ENCODE results near the gene CLPTM1. TPM values are rescaled to one million over a fixed set of nuclear protein-coding genes. Genes with fewer than 3 reads are reported as not detected.
"Not testable (repeated sequence)": the region's sequence is repeated elsewhere in the genome, so short reads cannot be mapped to it uniquely, and the experiment has no call there.

The CLPTM1 gene
- total and polyA plus RNA-seq, 9 of the 15 experiments (the other 6 are each of a cell fraction or from before 2014, with no cell fraction given) = 0.37 to 96.0 (median 27.5) TPM

DNA sequence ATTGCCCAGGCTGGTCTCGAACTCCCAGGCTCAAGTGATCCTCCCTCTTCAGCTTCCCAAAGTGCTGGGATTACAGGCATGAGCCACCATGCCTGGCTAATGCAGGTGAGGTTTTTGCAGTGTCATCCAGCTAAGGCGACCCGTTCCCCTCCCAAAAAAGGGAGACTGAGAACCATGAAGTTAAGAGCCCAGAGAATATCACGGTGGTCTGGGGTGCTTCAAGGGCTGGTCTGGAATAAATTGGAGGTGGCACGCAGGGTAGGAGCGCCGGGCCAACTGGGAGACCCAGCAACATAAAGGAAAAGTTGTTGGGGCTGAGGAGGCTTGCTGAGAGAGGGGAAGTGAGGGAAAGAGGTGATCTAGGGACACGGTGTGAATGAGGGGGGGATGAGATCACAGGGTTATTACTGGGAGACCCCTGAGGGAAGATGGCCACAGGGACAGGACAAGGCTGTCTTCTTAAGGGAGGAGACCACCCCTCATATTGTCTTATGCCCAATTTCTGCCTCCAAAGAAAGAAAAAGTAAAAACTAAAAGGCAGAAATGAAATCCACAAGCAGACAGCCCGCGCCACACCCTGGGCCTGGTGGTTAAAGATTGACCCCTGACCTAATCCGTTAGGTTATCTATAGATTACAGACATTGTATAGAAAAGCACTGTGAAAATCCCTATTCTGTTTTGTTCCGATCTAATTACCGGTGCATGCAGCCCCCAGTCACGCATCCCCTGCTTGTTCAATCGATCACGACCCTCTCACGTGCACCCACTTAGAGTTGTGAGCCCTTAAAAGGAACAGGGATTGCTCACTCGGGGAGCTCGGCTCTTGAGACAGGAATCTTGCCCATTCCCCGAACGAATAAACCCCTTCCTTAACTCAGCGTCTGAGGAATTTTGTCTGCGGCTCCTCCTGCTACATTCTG lies 41.4 kb upstream of the CLPTM1 start (continued):
- peak; percentile 67; the same call in 1 of the 2 replicates for TF ChIP-seq ZNF644 (tag; IDR thresholded peaks at IDR 0.05; ENCODE audit: low read depth)
- TF ChIP-seq, protein P1, sequence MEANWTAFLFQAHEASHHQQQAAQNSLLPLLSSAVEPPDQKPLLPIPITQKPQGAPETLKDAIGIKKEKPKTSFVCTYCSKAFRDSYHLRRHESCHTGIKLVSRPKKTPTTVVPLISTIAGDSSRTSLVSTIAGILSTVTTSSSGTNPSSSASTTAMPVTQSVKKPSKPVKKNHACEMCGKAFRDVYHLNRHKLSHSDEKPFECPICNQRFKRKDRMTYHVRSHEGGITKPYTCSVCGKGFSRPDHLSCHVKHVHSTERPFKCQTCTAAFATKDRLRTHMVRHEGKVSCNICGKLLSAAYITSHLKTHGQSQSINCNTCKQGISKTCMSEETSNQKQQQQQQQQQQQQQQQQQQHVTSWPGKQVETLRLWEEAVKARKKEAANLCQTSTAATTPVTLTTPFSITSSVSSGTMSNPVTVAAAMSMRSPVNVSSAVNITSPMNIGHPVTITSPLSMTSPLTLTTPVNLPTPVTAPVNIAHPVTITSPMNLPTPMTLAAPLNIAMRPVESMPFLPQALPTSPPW (CRISPR knock-in tag; IDR thresholded peaks at IDR 0.05) = peak; percentile 47

DNA sequence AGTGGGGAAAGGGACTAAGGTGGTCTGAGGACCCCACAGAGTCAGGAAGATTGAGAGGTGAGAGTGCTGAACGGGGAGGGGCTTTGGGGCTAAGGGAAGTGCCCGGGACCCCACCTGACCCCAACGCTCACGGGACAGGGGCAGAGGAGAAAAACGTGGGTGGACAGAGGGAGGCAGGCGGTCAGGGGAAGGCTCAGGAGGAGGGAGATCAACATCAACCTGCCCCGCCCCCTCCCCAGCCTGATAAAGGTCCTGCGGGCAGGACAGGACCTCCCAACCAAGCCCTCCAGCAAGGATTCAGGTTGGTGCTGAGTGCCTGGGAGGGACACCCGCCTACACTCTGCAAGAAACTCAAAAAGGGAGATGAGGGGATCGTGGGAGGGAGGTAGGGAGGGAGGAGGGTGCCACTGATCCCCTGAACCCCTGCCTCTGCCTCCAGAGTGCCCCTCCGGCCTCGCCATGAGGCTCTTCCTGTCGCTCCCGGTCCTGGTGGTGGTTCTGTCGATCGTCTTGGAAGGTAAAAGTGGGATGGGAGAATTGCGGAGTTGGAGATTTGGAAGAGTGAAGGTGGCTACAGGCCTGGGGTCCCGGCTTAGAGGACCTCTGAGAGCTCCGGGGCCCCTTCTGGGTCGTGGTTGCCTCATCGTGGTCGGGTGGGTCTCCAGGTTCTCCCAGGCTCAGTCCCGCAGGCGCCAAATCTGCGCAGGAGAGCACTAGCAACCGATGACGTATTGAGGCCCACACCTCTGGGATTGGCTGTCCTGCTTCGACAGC lies 40.6 kb upstream of the CLPTM1 start, which contains the start of gene APOC1:
Gene APOC1, plus strand, starts transcription at position 176 of the 774 bp plus-strand sequence. Its CDS starts 284 bp downstream, at position 460.
- H3K36me3 ChIP-seq (ENCODE audit: control insufficient read depth, insufficient read depth, low read length) = peaks cover 14% of the 10 kb centered on the region; the same call in 1 of the 3 replicates
- peak within 1 kb of the TSS; percentile 98 for H2AFZ ChIP-seq (ENCODE audit: low read depth, low read length)
- H3K9me3 ChIP-seq (replicated peaks; ENCODE audit: control insufficient read depth, insufficient read depth, low read depth, low read length); H3K27me3 ChIP-seq (ENCODE audit: control insufficient read depth in 2 of 2, insufficient read depth in 2 of 2, low read length in 2 of 2); H3K79me2 ChIP-seq (ENCODE audit: control insufficient read depth, insufficient read depth, low read length); H3K9me1 ChIP-seq (ENCODE audit: control insufficient read depth, insufficient read depth, low read length); H4K20me1 ChIP-seq (replicated peaks; ENCODE audit: control insufficient read depth, insufficient read depth, low read length): not testable (repeated sequence)
- peak; percentile 79 to 92 (median 86) for DNase-seq (ENCODE audit: extremely low read depth in 1 of 4, low spot score in 3 of 4)
- peak; percentile 92 for ATAC-seq
- H3K4me2 ChIP-seq (ENCODE audit: insufficient read depth, low read length) = peak within 1 kb of the TSS; percentile 67
- in situ Hi-C loops (cut with MboI) (loop anchor here (5.0 kb wide), 1 partner anchor 38 kb away; no protein-coding TSS in a partner anchor), intact Hi-C loops (cut with micrococcal nuclease) (loop anchor here (2.0 kb wide), 1 partner anchor 24 kb away; the partner anchor contains the start of gene TOMM40)
- H3K4me3 ChIP-seq = peak within 1 kb of the TSS; percentile 43
- CTCF ChIA-PET (ENCODE audit: low intra/inter-chr PET ratio) = interaction anchor here (1.0 kb wide), 1 partner anchor 37 kb away, joined by 3 read pairs; no protein-coding TSS in a partner anchor
- under 1% methylated on average over 19 of the region's 28 CpGs for WGBS (ENCODE audit: insufficient coverage, low coverage, missing lambda C conversion rate)
- H3K4me1 ChIP-seq (replicated peaks in 1 of 2; ENCODE audit: control insufficient read depth in 2 of 2, insufficient read depth in 2 of 2, low read length in 2 of 2) = peaks cover 35 to 66% of the 10 kb centered on the region in 2 experiments
- peak within 1 kb of the TSS; percentile 85 to 92 for H3K9ac ChIP-seq (ENCODE audit: insufficient read depth in 1 of 2, low read depth in 2 of 2, low read length in 2 of 2)
- peak; percentile 80 for FAIRE-seq
- POLR2A ChIA-PET = interaction anchor here (0.6 to 2.1 kb wide), 9 partner anchors 8 to 236 kb away, joined by 3 to 11 read pairs (median 3); partner anchors contain the start of gene APOE
- peak within 1 kb of the TSS; percentile 91 for H3K27ac ChIP-seq (ENCODE audit: extremely low read depth, low read depth, low read length)
- TSS peak; percentile 93 for BruUV-seq (replicated peaks)
- TF ChIP-seq, protein P2, sequence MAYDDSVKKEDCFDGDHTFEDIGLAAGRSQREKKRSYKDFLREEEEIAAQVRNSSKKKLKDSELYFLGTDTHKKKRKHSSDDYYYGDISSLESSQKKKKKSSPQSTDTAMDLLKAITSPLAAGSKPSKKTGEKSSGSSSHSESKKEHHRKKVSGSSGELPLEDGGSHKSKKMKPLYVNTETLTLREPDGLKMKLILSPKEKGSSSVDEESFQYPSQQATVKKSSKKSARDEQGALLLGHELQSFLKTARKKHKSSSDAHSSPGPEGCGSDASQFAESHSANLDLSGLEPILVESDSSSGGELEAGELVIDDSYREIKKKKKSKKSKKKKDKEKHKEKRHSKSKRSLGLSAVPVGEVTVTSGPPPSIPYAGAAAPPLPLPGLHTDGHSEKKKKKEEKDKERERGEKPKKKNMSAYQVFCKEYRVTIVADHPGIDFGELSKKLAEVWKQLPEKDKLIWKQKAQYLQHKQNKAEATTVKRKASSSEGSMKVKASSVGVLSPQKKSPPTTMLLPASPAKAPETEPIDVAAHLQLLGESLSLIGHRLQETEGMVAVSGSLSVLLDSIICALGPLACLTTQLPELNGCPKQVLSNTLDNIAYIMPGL (CRISPR knock-in tag; IDR thresholded peaks at IDR 0.05) = 0 out of 2 replicates have a peak, but pooled peaks have one; percentile 8
- TF ChIP-seq TBL1XR1 (IDR thresholded peaks at IDR 0.05; ENCODE audit: low read length in 2 of 2) = 0 out of 4 replicates have a peak, but pooled peaks of 1 of the 2 experiments have one; percentile 24
- peak; percentile 50; the same call in 1 of the 2 replicates for TF ChIP-seq PHF8 (IDR thresholded peaks at IDR 0.05; ENCODE audit: borderline replicate concordance, low read length)
- TF ChIP-seq, protein P3, sequence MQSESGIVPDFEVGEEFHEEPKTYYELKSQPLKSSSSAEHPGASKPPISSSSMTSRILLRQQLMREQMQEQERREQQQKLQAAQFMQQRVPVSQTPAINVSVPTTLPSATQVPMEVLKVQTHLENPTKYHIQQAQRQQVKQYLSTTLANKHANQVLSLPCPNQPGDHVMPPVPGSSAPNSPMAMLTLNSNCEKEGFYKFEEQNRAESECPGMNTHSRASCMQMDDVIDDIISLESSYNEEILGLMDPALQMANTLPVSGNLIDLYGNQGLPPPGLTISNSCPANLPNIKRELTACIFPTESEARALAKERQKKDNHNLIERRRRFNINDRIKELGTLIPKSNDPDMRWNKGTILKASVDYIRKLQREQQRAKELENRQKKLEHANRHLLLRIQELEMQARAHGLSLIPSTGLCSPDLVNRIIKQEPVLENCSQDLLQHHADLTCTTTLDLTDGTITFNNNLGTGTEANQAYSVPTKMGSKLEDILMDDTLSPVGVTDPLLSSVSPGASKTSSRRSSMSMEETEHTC (IDR thresholded peaks at IDR 0.05) = peak; percentile 14; the same call in 1 of the 2 replicates
- TF ChIP-seq ZSCAN29 (IDR thresholded peaks at IDR 0.05) = 0 out of 2 replicates have a peak, but pooled peaks have one; percentile 26
- peak; percentile 73 for TF ChIP-seq KHSRP (IDR thresholded peaks at IDR 0.05)
- TF ChIP-seq NRF1 (conservative IDR thresholded peaks at IDR 0.05 in 1 of 2, IDR thresholded peaks at IDR 0.05 in 1 of 2) = peak; percentile 86 to 88
- 0 out of 2 replicates have a peak, but pooled peaks have one; percentile 41 for TF ChIP-seq SMARCA5 (IDR thresholded peaks at IDR 0.05)
- TF ChIP-seq GTF2F1 (IDR thresholded peaks at IDR 0.05; ENCODE audit: low read depth, low read length) = peak; percentile 92; the same call in 1 of the 2 replicates

Measured in K562 (cell line).